BJ (cell line): ENCODE results near the gene AP1G2. TPM values are rescaled to one million over a fixed set of nuclear protein-coding genes. Genes with fewer than 3 reads are reported as not detected.

Experiments used
- CTCF ChIA-PET: fragments of 350-600 bp; formaldehyde crosslinking; extraction: SDS; loops from one replicate; lab custom pipeline; 2021; ENCODE audit warnings: antibody characterized with exemption, inconsistent platforms; lab: Yijun Ruan, JAX
- POLR2A ChIA-PET: fragments of 300-600 bp; sonication (Branson Sonifier 250); formaldehyde crosslinking; extraction: SDS; loops from one replicate; lab custom pipeline; 2021; ENCODE audit warnings: antibody characterized with exemption; lab: Charles Lee
- DNase-seq: peaks from one replicate; pipeline ENCODE4 v3.0.0-alpha.2; 2011; ENCODE audit warnings: low read depth
- H3K27me3 ChIP-seq: 2 replicates; pipeline ENCODE4 v1.6.0; 2011; ENCODE audit warnings: low read length; ENCODE audit not compliant: control insufficient read depth, insufficient read depth
- H3K36me3 ChIP-seq: 2 replicates; pipeline ENCODE4 v1.5.1; 2011; ENCODE audit warnings: low read length; ENCODE audit not compliant: control insufficient read depth, insufficient read depth
- H3K4me3 ChIP-seq: 2 replicates; pipeline ENCODE4 v1.5.1; 2011; ENCODE audit warnings: low read depth, mild to moderate bottlenecking, control low read depth, low read length
- polyA plus RNA-seq: library from polyadenylated mRNA; depleted of rRNA; stranded (reverse); fragments of >200 nt; gene quantifications from 2 replicates; pipeline ENCODE4 v1.2.3, GENCODE V29; 2011; rRNA removed
- TF ChIP-seq, protein P1 (sequence below): IDR thresholded peaks from 2 replicates; pipeline ENCODE4 v1.5.1; 2011; ENCODE audit warnings: low read depth, mild to moderate bottlenecking, control low read depth, inconsistent platforms, low read length, moderate library complexity; ENCODE audit not compliant: insufficient read depth

The AP1G2 gene
- polyA plus RNA-seq, 1 experiment, result 54.5 TPM

DNA sequence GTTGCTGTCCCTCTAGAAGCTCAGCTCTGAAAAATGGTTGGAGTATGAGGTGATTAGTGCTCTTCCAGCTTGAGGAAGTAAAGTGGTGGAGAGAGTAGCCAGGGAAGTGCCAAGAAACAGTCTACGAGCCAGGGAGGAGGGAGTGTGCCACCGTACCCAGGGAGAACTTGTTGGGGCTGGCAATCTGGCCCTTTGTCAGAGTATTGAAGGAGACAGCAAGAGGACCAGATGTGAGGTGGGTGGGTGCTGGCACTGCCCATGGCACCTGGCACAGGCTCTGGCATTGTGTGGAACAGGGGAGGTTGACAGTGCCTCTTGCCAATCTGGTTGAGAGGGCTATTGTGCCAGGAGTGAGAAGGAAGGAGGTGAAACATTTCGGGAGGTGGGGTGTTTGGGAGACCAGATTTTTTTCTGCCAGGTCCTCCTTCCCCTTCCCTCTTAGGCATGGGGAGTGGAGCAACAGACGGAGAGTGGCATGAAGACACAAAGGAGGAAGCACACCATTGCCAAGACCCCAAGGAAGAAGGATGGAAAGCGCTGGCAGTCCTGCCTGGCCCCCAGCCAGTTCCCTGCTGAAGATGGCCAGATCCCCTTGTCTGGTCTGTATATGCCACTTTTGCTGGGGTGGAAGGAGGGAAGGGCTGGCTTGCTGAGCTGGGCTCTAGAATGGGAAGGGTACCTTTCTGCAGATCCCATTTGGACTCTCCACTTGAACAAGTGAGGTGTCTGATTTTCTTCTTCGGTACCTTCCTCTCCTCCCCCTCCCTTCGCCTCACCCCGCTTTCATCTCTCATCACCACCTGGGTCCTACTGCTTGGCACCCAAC is 53.6 kb downstream of the AP1G2 start:
- no peak for DNase-seq
- Histone ChIP-seq H3K27me3 (no peaks in the 10 kb centered on the region), H3K4me3 (no peak overlapping the region), H3K36me3 (no peaks in the 10 kb centered on the region)
- ChIA-PET POLR2A (no interaction called here), CTCF (no interaction called here)
- TF ChIP-seq, protein P1, sequence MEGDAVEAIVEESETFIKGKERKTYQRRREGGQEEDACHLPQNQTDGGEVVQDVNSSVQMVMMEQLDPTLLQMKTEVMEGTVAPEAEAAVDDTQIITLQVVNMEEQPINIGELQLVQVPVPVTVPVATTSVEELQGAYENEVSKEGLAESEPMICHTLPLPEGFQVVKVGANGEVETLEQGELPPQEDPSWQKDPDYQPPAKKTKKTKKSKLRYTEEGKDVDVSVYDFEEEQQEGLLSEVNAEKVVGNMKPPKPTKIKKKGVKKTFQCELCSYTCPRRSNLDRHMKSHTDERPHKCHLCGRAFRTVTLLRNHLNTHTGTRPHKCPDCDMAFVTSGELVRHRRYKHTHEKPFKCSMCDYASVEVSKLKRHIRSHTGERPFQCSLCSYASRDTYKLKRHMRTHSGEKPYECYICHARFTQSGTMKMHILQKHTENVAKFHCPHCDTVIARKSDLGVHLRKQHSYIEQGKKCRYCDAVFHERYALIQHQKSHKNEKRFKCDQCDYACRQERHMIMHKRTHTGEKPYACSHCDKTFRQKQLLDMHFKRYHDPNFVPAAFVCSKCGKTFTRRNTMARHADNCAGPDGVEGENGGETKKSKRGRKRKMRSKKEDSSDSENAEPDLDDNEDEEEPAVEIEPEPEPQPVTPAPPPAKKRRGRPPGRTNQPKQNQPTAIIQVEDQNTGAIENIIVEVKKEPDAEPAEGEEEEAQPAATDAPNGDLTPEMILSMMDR, result no peak

DNA sequence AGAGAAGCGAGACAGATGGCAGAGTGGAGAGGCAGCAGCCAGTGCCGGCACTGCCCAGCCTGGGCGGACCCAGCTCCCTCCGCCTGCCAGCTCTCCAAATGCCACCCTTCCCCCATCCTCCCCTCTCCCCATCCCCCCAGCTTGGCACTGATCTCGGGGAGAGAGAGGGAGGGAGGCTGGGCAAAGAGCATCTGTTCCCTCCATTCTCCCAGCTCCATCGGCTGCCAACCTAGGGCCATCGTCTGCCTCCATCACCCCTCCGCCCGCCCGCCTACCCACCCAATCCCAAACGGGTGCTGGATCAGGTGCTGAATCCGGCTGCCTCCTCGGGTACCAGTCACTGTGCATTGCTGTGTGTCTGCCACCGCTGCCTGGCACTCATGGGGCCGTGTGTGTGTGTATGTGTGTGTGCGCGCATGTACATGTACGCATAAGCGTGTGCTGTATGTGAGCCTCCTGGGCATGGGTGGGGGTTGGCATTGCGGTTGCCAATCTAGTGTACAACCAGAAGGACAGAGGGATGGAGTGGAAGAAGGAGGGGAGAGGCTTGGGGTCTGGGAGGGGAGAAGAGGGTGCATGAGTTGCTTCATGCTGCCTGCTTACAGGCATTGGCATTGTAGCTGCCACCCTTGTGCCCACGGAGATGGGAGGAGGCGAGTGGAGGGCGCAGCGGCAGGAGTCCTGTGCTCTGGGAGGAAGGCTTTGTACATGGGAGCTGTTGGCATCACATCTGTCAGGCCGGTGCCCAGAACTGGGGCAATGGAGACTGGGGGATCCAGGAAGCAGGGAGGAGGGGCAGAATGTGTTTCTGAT is 54.4 kb downstream of the AP1G2 start:
- POLR2A ChIA-PET, result no interaction called here
- TF ChIP-seq, protein P1, result no peak
- CTCF ChIA-PET, result interaction anchor here (0.7 kb wide), 1 partner anchor 440 kb away, joined by 3 read pairs; the partner anchor contains the start of gene DHRS4

DNA sequence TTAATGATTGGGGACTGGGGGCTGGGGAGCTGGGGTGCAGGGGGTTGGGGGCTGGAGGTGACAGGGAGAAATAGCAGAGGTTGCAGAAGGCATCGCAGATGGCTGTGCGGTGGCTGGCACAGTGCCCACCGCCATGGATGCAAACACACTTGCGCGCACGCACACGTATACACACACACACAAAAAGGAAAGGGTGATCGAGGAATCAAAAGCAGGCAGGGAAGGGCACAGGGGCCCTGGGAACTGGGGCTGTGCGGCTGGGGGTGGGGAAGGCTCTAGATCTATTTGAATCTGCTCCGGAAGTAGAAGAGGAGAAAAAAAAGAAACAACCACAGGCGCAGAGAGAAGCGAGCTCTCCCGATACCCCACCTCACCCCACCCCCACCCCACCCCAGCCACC is 55.4 kb downstream of the AP1G2 start:
- Histone ChIP-seq H3K4me3 (no peak overlapping the region), H3K27me3 (no peaks in the 10 kb centered on the region), H3K36me3 (no peaks in the 10 kb centered on the region)
- DNase-seq, result no peak
- TF ChIP-seq, protein P1, result no peak
- ChIA-PET POLR2A (no interaction called here), CTCF (interaction anchor here (1.0 kb wide), 1 partner anchor 32 kb away, joined by 5 read pairs; no protein-coding TSS in a partner anchor)

More for the DNA sequence above, 54.4 kb downstream of the AP1G2 start:
- no peak for DNase-seq
- no peaks in the 10 kb centered on the region for H3K27me3 ChIP-seq
- no peaks in the 10 kb centered on the region for H3K36me3 ChIP-seq
- no peak overlapping the region for H3K4me3 ChIP-seq

Other genes starting within 250 kb of the AP1G2 start
- 119 and 143 TPM in 2 replicates for gene PABPN1, start 246.3 kb downstream of the AP1G2 start, polyA plus RNA-seq
- gene SLC22A17, start 214.9 kb downstream of the AP1G2 start, polyA plus RNA-seq, result 9.0 and 14.0 TPM in 2 replicates
- 1.5 and 2.7 TPM in 2 replicates for gene EFS, start 202.6 kb downstream of the AP1G2 start, polyA plus RNA-seq
- not detected in 2 replicates for gene IL25, start 195.0 kb downstream of the AP1G2 start, polyA plus RNA-seq
- gene CMTM5, start 190.7 kb downstream of the AP1G2 start, polyA plus RNA-seq, result not detected in 2 replicates
- gene MYH6, start 159.5 kb downstream of the AP1G2 start, polyA plus RNA-seq, result not detected in 2 replicates
- gene MYH7, start 132.1 kb downstream of the AP1G2 start, polyA plus RNA-seq, result not detected in 2 replicates
- gene NGDN, start 98.1 kb downstream of the AP1G2 start, polyA plus RNA-seq, result 34.5 and 51.3 TPM in 2 replicates
- gene ZFHX2, start 16.0 kb downstream of the AP1G2 start, polyA plus RNA-seq, result 0.28 and 0.32 TPM in 2 replicates
- gene THTPA, start 11.5 kb downstream of the AP1G2 start, polyA plus RNA-seq, result 8.1 and 14.2 TPM in 2 replicates
- gene JPH4, start 11.0 kb upstream of the AP1G2 start, polyA plus RNA-seq, result not detected in 2 replicates
- gene DHRS2, start 68.6 kb upstream of the AP1G2 start, polyA plus RNA-seq, result 0.13 and 0.16 TPM in 2 replicates